ENCODE data around the gene PTK6.

GRCh38 chr20:63484236-63484635 is 52.9 kb downstream of the PTK6 start:
- no peak for TF ChIP-seq CTCF (IDR thresholded peaks at IDR 0.05; ENCODE audit: low read length)
- no peak for TF ChIP-seq EZH2 (IDR thresholded peaks at IDR 0.05; ENCODE audit: borderline replicate concordance, low read length)
